Stimulated activated CD4-positive, alpha-beta T cell treated with anti-CD3 and anti-CD28 coated beads, Interleukin-1b, Interleukin-23, amount 100 ng/mL, for 48 hours (primary cell): ENCODE results near the gene CFAP46.
"Not testable (repeated sequence)": the region's sequence is repeated elsewhere in the genome, so short reads cannot be mapped to it uniquely, and the experiment has no call there.

ENCODE experiments used
- DNase-seq: peaks from one replicate; pipeline ENCODE4 v3.0.0-alpha.2; 2020

The CFAP46 gene

DNA sequence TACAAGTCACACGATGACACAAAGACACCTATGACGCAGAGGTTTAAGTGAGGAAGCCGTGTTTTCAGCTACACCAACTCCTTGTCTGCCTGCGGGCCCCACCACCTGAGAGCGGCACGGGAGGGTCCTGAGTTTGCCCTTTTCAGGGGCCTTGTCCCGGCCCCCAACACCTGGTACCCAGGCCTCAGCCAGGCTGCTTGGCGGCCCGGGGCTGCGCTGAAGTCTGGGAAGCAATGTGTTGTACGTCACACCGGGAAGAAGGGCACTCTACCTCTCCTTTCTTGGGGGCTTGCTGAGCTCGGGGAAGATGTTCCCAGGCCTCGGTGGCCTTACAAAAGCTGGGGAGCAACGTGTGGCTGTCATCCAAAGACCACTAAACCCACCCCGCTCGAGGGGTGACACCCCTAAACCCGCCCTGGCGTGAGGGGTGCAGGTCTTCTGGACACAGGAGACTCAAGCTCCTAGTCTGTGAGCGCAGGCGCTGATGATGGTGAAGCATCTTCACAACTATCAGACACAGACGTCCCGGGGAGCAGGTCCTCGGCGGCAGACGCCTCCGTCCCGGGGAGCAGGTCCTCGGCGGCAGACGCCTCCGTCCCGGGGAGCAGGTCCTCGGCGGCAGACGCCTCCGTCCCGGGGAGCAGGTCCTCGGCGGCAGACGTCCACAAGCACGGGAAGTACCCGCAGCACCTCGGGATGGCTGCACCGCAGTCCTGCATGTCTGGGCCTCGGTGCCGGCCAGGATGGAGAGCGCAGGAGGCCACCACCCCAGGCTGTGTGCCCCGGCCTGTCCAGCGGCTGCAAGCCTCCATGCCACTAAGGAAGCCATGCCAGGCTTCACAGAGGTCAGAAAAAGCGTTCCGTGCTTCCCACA is 15.4 kb downstream of the CFAP46 start:
- no peak for DNase-seq

DNA sequence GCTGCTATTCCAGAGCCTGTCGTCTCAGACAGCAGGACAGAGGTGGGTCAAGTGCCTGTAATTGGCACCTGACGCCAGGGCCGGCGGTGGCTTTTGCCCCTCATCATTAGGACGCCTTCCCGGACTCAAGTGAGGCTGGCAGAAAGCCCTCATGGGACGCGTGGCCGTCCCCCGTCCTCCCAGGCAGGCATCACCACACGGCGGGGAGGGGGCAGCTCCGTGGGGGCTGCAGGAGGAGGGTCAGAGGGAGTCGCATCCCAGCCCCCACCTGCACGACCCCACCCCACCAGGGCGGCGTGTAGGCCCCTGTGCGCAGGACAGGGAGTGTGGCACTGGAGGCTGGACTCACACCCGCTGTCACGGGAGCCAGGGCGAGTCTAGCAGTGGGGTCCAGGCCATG is 16.3 kb downstream of the CFAP46 start:
- DNase-seq, result no peak

DNA sequence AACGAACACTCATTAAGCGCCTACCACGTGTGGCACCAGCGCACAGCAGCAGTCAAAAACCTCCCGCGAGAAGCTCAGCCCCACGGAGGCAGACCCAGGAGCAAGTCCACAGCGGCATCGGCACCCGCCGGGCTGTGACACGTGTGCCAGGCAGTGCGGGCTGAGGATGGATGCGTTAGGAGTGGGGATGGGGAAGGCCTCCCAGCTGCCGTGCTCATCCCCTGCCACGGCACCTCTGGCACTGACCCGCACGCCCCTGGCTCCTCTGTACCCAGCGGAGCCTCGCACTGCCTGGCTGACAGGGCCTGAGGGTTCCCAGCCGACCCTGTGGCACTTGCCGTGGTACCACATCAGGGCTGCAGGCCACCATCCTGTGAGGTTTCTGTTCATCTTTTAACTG is 16.8 kb downstream of the CFAP46 start:
- no peak for DNase-seq

DNA sequence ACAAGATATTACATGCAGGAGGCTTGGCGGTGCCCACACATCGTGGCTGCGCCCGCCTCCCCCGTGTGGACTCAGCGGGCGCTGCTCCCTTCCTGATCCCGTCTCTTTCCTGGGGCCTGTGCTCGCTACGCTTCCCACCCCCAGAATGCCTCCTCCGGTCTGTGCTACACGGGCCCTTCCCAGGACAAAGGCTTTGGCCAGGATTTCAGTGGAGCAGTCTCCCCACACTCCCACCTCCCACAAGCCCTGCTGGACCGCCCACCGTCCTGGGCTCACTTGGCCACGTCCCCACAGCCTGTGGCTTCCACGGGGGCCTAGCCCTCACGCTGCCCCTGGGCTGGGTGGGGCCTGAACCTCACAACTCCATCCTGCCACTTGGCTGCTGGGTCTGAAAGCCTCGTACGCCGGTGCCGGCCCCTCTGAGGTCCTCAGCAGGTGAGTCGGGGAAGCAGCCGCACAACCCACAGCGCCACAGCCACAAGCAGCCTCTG is 17.3 kb downstream of the CFAP46 start:
- no peak for DNase-seq

DNA sequence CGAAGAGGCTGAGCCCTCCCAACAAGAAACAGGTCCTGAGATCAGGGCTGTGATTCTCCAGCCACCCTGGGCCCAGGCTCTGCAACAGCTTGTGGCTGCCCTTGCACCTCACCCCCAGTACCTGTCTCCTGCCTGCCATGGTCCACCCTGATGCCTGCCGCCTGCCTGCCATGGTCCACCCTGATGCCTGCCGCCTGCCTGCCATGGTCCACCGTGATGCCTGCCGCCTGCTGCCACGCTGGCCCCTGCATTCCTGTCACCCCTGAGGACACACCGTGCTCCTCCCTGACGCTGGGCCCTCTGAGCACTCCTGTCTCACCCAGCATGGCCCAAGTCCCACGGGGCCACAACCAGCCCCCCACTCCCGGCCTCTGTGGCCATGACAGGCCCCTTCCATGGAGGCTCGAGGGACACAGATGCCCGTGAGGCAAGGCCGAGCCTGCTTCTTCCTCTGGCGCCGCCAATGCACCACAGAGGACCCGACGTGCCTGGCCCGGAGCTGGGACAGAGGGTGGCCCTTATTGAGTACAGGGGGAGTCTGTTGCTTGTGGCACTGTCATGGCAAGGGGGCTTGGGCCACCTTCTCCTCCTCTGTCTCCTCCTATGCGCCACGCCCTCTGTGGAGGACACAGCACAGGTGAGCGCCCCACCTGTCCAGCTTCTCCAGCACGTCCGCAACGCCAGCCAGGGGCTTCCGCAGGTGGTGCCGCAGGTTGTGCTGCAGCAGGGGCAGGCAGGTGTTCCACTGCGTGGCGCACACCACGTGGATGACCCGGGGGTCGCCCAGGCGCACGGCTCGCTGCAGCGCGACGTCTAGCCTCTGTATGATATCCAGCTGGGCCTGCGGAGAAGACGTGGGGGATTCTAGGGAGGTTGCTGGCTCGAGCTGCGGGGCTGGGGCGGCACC is 18.1 kb downstream of the CFAP46 start:
- no peak for DNase-seq

DNA sequence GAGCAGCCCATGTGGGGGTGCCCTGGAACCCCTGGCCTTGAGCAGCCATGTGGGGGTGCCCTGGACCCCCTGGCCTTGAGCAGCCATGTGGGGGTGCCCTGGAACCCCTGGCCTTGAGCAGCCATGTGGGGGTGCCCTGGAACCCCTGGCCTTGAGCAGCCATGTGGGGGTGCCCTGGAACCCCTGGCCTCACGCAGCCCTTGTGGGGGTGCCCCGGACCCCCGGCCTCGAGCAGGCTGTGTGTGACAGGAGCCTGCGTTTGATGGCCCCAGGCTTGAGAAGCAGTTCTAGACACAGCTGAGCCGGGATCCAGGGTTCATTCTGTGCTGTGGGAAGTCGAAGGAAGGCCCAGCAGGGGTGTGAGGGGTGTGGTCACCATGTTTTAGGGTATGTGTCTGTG is 19.0 kb downstream of the CFAP46 start:
- DNase-seq, result not testable (repeated sequence)

DNA sequence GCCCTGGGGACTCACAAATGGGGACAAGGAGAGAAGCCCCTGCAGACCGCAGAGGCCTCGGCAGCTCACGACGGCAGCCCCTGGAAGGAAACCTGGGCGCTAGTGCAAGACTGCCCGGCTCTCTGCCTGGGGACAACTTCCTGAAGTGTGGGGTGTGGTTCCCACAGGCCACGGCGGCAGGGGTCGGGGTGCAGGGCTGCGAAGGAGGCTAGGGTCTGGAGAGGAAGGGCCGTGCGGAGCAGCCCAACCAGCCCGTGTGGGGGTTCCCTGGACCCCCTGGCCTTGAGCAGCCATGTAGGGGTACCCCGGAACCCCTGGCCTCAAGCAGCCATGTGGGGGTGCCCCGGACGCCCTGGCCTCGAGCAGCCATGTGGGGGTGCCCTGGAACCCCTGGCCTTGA is 19.5 kb downstream of the CFAP46 start:
- DNase-seq, result no peak

DNA sequence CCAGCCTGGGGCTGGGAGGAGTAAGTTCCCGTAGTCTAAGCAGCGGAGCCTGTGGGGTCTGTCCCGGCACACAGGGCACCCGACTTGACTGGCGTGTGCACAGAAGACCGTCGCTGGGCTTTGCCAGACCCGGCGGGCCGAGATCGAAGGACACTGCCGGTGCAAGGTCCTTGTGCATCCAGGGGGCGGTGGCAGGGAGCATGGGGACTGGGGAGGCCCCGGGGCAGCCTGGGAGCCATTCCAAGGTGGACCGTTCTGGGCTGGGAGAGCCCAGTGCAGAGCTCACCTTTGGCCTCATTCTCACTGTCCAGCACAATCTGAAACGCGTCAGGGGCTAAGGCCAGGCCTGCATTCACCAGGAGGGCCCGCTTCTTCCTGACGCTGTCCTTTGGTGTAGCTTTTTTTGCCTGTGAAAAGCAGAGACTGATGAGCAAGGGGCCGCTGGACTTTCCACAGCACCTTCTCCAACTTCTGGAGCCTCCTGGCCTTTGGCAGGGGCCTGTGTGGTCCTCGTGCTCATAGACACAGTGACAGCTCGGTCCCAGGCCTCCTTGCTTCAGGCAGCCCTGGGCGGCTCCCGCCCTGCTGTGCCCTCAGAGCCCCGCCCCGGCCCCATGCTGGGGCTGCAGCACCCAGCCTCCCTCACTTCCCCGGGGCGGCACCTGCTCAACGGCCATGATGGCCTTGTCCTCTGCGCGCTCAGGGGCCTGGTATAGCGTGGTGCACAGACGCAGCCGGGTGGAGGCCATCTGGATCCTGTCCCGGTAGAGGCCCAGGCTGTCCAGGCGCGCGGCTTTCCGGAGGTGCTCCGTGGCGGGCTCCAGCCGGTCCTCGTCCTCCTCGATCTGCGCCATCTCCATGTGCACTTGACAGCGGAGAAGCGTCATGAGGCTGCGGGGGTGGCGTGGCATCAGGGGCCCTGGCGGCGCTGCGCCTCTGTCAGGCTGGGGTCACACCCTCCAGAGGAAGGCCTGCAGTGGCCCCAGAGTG is 20.3 kb downstream of the CFAP46 start:
- no peak for DNase-seq

DNA sequence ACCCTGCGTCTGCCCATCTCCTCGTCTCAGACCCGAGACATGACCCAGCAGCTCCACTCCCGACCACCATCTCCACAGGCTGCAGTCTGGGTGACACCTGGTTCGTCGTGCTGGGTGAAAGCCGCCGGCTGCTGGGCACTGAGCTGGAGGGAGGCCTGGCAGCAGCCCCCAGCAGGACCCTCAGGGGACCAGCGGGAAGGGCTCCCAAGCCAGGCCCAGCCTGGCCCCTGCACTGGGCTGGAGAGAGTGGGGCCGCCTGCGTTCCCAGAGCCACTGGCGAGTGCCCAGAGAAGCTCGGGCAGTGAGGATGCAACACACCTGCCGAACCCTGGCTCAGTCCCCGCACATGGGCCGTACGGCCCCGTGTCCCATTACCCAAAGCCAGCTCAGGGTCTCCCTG is 21.3 kb downstream of the CFAP46 start:
- DNase-seq, result no peak

DNA sequence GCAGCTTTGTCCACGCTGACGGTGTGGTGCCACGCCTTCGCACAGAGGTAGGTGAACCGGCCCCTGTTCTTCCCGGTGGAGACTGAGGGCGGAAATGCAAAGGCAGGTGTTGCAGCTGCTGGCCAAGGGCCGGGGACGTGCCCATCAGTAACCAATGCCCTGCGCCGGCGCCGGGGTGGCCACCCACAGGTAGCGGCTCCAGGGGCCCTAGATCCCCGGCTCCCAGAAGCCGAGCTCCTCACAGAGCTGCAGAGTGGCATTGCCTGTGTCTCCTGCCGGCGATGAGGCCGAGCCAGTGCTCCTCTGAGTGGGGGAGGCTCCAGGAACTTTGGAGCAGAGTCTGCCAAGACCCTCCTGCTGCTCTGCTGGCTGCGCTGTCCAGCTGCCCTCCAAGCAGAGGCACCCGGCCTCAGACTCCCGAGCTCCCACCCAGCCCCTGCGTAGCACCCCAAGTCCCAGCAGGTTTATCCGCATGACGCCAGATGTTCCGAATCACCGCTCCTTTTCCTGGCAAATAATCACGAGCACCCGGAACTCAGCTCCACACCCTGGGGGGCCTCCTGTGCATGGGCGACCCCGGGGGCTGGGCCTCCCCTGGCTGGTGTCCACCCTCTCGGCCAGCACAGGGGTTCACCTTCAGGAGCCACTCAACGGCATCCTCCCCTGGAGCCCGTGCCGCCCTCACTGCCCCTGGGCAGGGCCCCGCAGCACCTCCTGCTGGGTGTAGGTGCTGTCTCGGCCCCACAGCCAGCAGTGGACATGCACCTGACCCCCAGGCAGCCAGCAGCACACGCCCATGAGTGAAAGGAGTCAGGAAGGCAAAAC is 22.1 kb downstream of the CFAP46 start:
- no peak for DNase-seq

DNA sequence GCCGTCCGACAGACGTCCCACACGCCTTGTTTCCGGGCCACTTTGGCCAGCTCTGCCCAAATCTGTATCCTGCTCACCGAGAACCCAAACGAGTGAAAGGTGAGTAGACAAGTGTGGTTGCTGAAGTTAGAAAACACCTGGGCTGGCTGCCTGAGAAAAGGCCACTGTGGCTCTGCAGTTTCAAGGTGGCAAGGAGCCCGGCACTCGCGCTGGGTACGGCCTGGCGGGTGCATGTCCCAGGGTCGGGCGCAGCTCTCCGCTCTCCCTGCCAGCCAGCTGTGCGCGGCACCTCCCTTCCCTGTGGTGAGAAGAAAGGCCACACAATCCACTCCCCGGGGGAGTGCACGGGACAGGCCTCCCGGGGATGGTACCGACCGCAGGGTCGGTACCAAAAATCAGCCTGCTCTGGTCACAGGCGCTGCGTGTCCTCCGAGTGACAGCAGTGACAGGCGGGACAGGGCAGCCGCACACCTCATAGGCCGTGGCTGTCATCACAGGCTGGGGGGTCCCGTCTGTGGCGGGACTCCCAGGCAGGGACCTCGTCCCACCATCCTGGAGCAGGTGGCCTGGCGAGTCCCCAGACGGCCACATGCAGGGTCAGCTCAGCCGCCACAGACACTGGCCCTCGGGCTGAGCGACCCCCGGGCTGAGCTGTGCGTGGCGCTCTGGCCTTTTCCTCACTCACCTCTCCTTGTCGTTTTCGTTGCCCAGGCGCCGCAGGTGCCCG is 22.8 kb downstream of the CFAP46 start:
- DNase-seq, result no peak

DNA sequence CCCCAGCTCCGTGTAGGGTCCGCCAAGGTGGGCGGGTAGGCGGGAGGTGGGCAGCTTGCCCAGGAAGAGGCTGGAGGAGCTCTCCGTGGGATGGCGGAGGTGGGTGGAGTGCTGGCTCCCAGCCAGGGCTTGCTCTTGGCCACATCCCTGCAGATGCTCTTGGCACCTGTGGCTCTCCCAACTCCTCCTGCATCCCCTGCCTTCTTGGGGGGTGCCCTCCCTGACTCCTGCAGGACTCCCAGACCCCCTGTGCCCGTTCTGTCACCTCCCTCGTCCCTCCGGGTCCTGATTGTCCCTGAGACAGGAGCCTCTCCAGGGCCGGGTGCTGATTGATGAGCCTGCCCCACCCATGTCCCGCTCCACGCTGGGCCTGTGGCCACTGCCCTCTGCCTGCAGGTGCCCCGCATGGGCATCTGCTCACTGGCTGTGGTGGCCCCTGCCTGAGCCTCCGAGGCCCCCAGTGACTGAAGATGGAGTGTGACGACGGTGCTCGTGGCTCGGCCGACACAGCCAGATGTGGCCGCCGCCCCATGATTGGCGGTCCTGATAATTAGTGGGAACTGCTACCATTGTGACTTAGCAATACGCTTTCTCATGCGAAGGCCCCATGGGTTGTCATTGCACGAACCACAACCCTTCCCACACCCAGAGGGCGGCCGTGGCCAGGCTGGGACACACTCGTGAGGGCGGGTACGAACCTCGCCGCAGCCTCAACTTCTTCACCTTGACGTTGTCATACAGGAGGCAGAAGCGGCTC is 23.6 kb downstream of the CFAP46 start:
- no peak for DNase-seq

DNA sequence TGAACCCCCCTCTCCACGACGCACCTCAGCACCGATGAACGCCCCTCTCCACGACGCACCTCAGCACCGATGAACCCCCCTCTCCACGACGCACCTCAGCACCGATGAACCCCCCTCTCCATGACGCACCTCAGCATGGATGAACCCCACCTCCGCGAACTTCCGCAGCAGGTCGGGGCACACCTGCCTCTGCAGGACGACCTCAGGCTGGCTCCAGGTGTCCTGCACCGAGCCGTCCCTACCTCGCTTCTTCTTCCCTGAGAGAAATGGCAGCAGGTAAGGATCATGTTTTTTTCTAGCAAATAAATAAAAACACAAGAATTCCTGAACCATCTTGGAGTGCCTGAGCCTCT is 24.1 kb downstream of the CFAP46 start:
- no peak for DNase-seq

DNA sequence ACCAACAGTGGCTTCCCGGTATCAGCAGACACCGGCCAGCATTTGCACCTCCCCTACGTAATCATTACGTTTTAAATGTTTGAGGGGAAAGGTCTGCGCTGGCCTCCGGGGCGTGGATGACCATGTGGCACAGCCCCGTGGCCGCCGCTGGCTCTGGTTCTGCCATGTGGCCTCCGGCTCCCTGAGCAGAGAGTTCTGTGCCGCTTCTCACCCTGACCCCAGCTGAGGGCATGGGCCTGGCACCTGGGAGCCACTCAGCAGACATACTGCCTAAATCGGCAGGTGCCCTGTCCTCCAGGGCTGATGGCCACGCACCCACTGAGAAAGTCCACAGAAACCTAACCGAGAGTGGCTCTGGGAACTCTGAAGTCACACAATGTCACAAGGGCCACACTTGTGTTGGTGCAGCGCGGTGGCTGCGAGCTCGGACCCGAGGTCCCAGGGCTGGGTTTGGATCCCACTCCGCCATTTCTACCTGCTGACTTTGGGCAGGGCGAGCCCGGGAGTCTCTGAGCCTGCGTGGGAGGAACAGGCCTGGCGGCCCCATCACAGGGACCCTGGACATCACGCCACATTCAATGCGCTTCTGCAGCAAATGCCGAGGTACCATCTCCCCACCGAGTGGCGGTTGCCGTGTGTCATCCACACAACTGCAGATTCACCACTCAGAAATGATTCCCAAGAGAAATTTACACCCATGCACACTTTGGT is 25.3 kb downstream of the CFAP46 start:
- no peak for DNase-seq

DNA sequence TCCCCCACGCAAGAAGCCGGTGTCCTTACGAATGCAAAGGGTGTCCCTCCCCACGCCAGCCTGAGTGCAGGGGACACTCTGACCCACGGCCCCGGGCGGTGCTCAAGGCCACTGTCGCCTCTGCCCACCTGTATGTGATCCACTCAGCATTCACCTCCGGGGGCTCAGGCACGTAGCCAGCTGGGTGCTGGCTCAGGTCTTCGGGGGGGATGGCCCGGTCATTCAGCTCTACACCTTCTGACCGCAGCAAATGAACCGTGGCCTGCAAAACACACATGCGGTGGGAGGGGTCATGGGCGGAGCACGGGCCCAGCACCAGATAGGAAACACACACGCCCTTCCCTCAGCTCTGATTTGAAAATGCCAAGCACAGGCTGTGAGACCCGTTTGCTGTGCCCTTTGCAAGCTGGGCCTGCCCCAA is 25.9 kb downstream of the CFAP46 start:
- DNase-seq, result no peak

DNA sequence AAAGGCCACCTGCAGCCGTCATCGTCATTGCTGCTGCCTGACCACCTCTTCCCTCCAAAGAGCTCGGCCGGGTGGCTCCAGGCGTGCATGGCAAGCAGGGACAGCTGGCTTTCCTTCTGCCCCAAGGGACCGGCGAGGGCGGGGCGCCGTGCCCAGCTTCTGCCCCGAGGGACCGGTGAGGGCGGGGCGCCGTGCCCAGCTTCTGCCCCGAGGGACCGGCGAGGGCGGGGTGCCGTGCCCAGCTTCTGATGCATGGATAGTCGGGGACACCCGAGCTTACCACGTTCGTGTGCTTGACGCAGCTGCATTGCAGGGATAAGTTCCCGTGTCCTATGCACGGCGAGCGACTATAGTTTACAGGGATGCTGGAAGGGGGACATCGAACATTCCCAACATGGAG is 27.0 kb downstream of the CFAP46 start:
- DNase-seq, result no peak

DNA sequence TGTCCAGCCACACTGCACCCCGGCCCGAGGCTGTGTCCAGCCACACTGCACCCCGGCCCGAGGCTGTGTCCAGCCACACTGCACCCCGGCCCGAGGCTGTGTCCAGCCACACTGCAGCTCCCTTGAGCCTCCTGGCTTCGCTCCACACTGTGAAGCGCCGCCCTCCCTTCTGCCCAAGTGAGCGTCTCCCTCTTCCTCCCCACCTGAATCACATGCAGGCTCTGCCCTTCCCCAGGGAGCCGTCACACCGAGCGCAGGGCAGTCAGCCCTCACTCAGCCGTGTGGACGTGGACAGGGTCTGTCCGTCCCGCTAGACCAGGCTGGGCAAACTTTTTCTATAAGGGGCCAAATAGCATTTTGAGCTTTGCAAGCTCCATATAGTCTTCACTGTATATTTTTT is 27.6 kb downstream of the CFAP46 start:
- no peak for DNase-seq

DNA sequence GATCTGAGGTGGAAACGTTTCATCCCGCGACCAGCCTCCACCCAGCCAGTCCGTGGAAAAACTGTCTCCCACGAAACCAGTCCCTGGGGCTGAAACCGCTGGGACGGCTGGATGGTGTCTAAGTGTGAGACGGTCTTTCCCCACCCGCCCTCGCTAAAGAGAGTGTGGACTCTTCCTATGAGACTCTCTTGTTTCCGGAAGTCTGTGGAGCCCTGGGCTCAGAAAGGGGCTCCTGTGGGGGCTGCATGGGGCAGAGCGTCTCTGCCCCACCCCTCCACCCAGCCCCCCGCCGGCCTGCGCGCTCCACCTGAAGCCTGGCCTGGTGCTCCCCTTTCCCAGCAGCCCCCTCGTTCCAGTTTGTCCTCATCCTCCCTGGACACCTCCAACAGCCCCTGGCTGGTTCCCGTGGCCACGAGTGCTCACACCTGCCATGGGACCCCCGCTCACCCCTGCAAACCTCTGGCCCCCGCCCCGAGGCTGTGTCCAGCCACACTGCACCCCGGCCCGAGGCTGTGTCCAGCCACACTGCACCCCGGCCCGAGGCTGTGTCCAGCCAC is 28.7 kb downstream of the CFAP46 start:
- no peak for DNase-seq
